HepG2 (cell line): Measurements from ENCODE around the gene EGF. TPM values are rescaled to one million over a fixed set of nuclear protein-coding genes. Genes with fewer than 3 reads are reported as not detected.
"Not testable (repeated sequence)": the region's sequence is repeated elsewhere in the genome, so short reads cannot be mapped to it uniquely, and the experiment has no call there.

Source experiments
- ATAC-seq: fragments of 200-7000 bp; cut with Tn5 transposase; 3 replicates; pipeline ENCODE4 v1.9.1; 2020; ENCODE audit warnings: mild to moderate bottlenecking, moderate library complexity
- BruUV-seq: library from RNA; stranded (reverse); fragments of 400-500 nt; replicated peaks from 2 replicates; lab custom pipeline; 2021; lab: Mats Ljungman, UMichigan
- CTCF ChIA-PET: fragments of 300-600 bp; formaldehyde crosslinking; extraction: SDS; loops from one replicate; lab custom pipeline; 2021; ENCODE audit warnings: low total read pairs, inconsistent platforms, low intra/inter-chr PET ratio; lab: Yijun Ruan, JAX
- POLR2A ChIA-PET: fragments of 350-600 bp; sonication (Branson Sonifier 250); formaldehyde crosslinking; loops from one replicate; lab custom pipeline; 2020; ENCODE audit warnings: antibody characterized with exemption, inconsistent platforms; lab: Yijun Ruan, JAX
- DNase-seq: peaks from one replicate; pipeline ENCODE4 v3.0.0-alpha.2; 2015; ENCODE audit warnings: low spot score
- FAIRE-seq: peaks from 3 replicates; lab custom pipeline; 2011; peaks lifted over from hg19 to GRCh38; lab: Jason Lieb, UNC
- H2AFZ ChIP-seq: one replicate; pipeline ENCODE4 v1.6.1; 2011; ENCODE audit warnings: low read length, inconsistent platforms
- H3K27ac ChIP-seq: fragments of 300-600 bp; 3 replicates; pipeline ENCODE4 v1.8.0; 2011; ENCODE audit warnings: mixed run types, mild to moderate bottlenecking, mixed read lengths, low read length, inconsistent platforms; ENCODE audit not compliant: insufficient read depth; ENCODE audit errors: extremely low read length
- H3K27me3 ChIP-seq, 2 experiments: fragments of 200-600 bp in 1 of 2; 2 replicates in 1 of 2; 3 replicates in 1 of 2; pipeline versions ENCODE4 v1.6.0 to v1.8.0; 2011; ENCODE audit warnings: low read length in 2 of 2, mild to moderate bottlenecking in 2 of 2, moderate library complexity in 2 of 2, inconsistent platforms in 1 of 2; ENCODE audit not compliant: insufficient read depth in 2 of 2, control insufficient read depth in 1 of 2
- H3K36me3 ChIP-seq, 2 experiments: fragments of 200-600 bp in 1 of 2; replicated peaks in 1 of 2; 2 replicates in 1 of 2; 3 replicates in 1 of 2; pipeline versions ENCODE4 v1.5.1 to v1.8.0; 2011; ENCODE audit warnings: low read length in 2 of 2, inconsistent platforms in 1 of 2; ENCODE audit not compliant: insufficient read depth in 2 of 2, control insufficient read depth in 1 of 2
- H3K4me1 ChIP-seq: 2 replicates; pipeline ENCODE4 v1.5.1; 2012; ENCODE audit warnings: low read length, inconsistent platforms; ENCODE audit not compliant: insufficient read depth
- H3K4me2 ChIP-seq: 2 replicates; pipeline ENCODE4 v1.6.0; 2011; ENCODE audit warnings: low read depth, low read length, inconsistent platforms
- H3K4me3 ChIP-seq, 3 experiments: fragments of 200-600 bp in 1 of 3; sonication (generic), shearing (Covaris generic) in 1 of 3; replicated peaks in 1 of 3; 2 replicates each; pipeline ENCODE4 v1.5.1; 2011 to 2016; ENCODE audit warnings: low read length in 3 of 3, inconsistent platforms in 2 of 3, low read depth in 2 of 3, mild to moderate bottlenecking in 2 of 3, control low read depth in 1 of 3, mixed read lengths in 1 of 3; ENCODE audit not compliant: insufficient read depth in 1 of 3
- H3K79me2 ChIP-seq: one replicate; pipeline ENCODE4 v1.6.1; 2011; ENCODE audit warnings: low read length, inconsistent platforms; ENCODE audit not compliant: insufficient read depth
- H3K9ac ChIP-seq: 2 replicates; pipeline ENCODE4 v1.6.0; 2011; ENCODE audit warnings: mild to moderate bottlenecking, low read depth, low read length, inconsistent platforms; ENCODE audit not compliant: insufficient read depth
- H3K9me3 ChIP-seq: 2 replicates; pipeline ENCODE4 v1.5.1; 2012; ENCODE audit warnings: mild to moderate bottlenecking, low read length
- H4K20me1 ChIP-seq: 2 replicates; pipeline ENCODE4 v1.6.0; 2011; ENCODE audit warnings: inconsistent platforms, mild to moderate bottlenecking, low read length, moderate library complexity; ENCODE audit not compliant: insufficient read depth
- FOXK2 ChIP-seq: fragments of 450-650 bp; IDR thresholded peaks from 2 replicates; pipeline ENCODE4 v1.6.1; 2016
- IKZF1 ChIP-seq: fragments of 450-650 bp; IDR thresholded peaks from 2 replicates; pipeline ENCODE4 v1.7.1; 2016
- JUNB ChIP-seq: sonication (generic); formaldehyde crosslinking; IDR thresholded peaks from 2 replicates; pipeline ENCODE4 v1.8.0; 2022; ENCODE audit warnings: missing genetic modification reagents, mild to moderate bottlenecking, borderline replicate concordance
- KAT7 ChIP-seq: IDR thresholded peaks from 2 replicates; pipeline ENCODE4 v1.6.1; 2018; ENCODE audit warnings: borderline replicate concordance, missing compliant biosample characterization
- MYC ChIP-seq: sonication (generic); formaldehyde crosslinking; IDR thresholded peaks from 2 replicates; pipeline ENCODE4 v1.9.0; 2021; ENCODE audit warnings: missing genetic modification reagents, borderline replicate concordance
- SIN3B ChIP-seq: fragments of 150-350 bp; IDR thresholded peaks from 2 replicates; pipeline ENCODE4 v1.6.1; 2014; ENCODE audit warnings: low read length
- ZNF383 ChIP-seq: sonication (generic); formaldehyde crosslinking; IDR thresholded peaks from 2 replicates; pipeline ENCODE4 v1.4.0; 2020; ENCODE audit warnings: missing genetic modification reagents, mild to moderate bottlenecking, borderline replicate concordance
- WGBS: methylation state at CpG from one replicate; pipeline ENCODE4 v1.1.6; 2017; ENCODE audit warnings: low lambda C conversion rate; 5-methylcytosine and 5-hydroxymethylcytosine counted together
- in situ Hi-C: cut with HindIII; loops from 2 replicates; pipeline ENCODE4 v1.10.0; 2017; ENCODE audit warnings: low pct_unique_long_range_greater_than_20kb; ENCODE audit not compliant: extremely low pct_ligation_motif_present
- intact Hi-C: fragments of 100-400 bp; cut with micrococcal nuclease; formaldehyde crosslinking; loops from one replicate; pipeline ENCODE4 v1.10.0; 2022; ENCODE audit not compliant: unreplicated experiment
- polyA plus RNA-seq, 8 experiments: library from polyadenylated mRNA; depleted of rRNA in 3 of 8; stranded (reverse) in 7 of 8; unstranded in 1 of 8; fragments of >200 nt; fragmentation: Illumina TruSeq in 4 of 8; extraction: Trizol in 4 of 8; gene quantifications; 2 replicates each; pipeline versions ENCODE4 v1.2.1 to v1.2.3, GENCODE V29; 2011 to 2016; ENCODE audit warnings: low read depth in 4 of 8, missing spikeins in 1 of 8, mixed read lengths in 1 of 8; ENCODE audit not compliant: insufficient read depth in 1 of 8
- total RNA-seq, 5 experiments: library from RNA; depleted of rRNA; stranded (reverse); fragments of >200 nt; fragmentation: Illumina TruSeq; extraction: Trizol; gene quantifications; 2 replicates each; pipeline ENCODE4 v1.2.3, GENCODE V29; 2016; ENCODE audit warnings: low read depth in 1 of 5
- TF ChIP-seq, protein P1 (sequence below): sonication (generic); formaldehyde crosslinking; IDR thresholded peaks from 2 replicates; pipeline ENCODE4 v1.5.0; 2020; ENCODE audit warnings: mild to moderate bottlenecking, missing genetic modification reagents

EGF gene
- total and polyA plus RNA-seq, 2 of the 13 experiments (the other 11 are each of a cell fraction or from before 2014, with no cell fraction given): 0.07 to 0.08 TPM

DNA sequence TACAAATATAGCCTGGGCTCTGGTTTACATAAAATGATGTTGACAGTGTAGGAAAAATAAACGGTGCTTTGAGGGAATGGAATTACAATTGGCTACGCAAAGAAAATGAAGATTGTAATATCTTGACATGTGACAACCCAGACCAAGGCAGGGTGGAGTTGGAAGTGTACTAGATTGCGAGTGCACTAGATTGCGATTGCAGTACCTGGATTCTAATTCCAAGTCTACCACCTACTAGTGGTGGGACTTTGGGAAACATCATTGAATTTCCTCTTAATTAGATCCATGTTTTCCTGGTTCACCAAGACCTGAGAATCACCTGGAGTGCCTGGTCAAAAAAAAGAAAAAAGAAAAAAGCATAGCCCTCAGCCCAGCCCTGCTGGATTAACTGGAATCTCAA lies 18.6 kb downstream of the EGF start (continued):
- TF ChIP-seq, protein P1, sequence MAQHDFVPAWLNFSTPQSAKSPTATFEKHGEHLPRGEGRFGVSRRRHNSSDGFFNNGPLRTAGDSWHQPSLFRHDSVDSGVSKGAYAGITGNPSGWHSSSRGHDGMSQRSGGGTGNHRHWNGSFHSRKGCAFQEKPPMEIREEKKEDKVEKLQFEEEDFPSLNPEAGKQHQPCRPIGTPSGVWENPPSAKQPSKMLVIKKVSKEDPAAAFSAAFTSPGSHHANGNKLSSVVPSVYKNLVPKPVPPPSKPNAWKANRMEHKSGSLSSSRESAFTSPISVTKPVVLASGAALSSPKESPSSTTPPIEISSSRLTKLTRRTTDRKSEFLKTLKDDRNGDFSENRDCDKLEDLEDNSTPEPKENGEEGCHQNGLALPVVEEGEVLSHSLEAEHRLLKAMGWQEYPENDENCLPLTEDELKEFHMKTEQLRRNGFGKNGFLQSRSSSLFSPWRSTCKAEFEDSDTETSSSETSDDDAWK (CRISPR knock-in tag): no peak
- TF ChIP-seq MYC (CRISPR knock-in tag) (no peak), IKZF1 (no peak), FOXK2 (no peak), JUNB (CRISPR knock-in tag) (no peak), SIN3B (no peak), KAT7 (CRISPR knock-in tag) (no peak), ZNF383 (no peak)

DNA sequence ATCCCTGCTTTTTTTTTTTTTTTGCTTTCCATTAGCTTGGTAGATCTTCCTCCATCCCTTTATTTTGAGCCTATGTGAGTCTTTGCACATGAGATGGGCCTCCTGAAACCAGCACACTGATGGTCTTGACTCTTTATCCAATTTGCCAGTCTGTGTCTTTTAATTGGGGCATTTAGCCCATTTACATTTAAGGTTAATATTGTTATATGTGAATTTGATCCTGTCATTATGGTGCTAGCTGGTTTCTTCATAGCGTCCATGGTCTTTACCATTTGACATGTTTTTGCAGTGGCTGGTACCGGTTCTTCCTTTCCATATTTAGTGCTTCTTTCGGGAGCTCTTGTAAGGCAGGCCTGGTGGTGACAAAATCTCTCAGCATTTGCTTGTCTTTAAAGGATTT lies 24.7 kb downstream of the EGF start:
- intact Hi-C loops, H3K79me2 ChIP-seq, H3K27ac ChIP-seq, H3K4me2 ChIP-seq, H3K4me3 ChIP-seq, H3K27me3 ChIP-seq, in situ Hi-C loops, FAIRE-seq, ATAC-seq, H3K36me3 ChIP-seq, DNase-seq, POLR2A ChIA-PET, H3K4me1 ChIP-seq, H2AFZ ChIP-seq, BruUV-seq, H4K20me1 ChIP-seq, CTCF ChIA-PET, H3K9me3 ChIP-seq, H3K9ac ChIP-seq: not testable (repeated sequence)
- WGBS: 55% methylated on average over 3 of the region's 3 CpGs
